SK-N-MC (cell line): Measurements from ENCODE around the gene ENPP3.

ENCODE experiments used
- EZH2 ChIP-seq: fragments of 200-600 bp; sonication (generic); IDR thresholded peaks from one replicate; pipeline ENCODE4 v1.6.1; 2017; ENCODE audit warnings: antibody characterized with exemption
- FOXP2 ChIP-seq: optimal IDR thresholded peaks from 2 replicates; pipeline ENCODE3; 2011; ENCODE audit warnings: mild to moderate bottlenecking, moderate library complexity; ENCODE audit not compliant: insufficient read depth; ENCODE audit errors: extremely low read length, control extremely low read depth
- POLR2AphosphoS5 ChIP-seq: IDR thresholded peaks from 2 replicates; pipeline ENCODE4 v1.6.1; 2012; ENCODE audit warnings: mild to moderate bottlenecking, low read depth, low read length, borderline replicate concordance

GRCh38 chr6:131640576-131640975 is 3.5 kb downstream of the ENPP3 start:
- TF ChIP-seq POLR2AphosphoS5: no peak
- TF ChIP-seq EZH2: no peak
- TF ChIP-seq FOXP2: no peak
